Measurements from ENCODE around the gene REELD1.

REELD1 gene

DNA sequence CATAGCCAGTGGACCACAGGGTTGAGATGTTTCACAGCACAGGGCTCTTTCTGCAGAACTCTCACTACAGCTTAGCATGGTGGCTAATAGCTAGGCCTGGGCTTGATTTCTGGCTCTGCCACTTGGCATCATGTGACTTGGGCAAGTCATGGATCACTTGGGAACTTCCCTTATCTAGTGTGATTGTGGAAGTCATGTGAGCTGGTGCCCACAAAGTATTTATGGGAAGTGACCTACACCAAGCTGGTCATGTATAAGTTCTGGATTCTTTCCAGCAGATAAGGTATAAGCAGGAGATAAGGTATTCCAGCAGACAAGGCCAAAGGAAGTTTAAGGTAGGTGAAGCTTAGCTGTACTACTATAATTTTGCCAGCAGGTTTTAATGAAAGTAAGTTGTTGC, 61.0 kb downstream of the REELD1 start:
- Histone ChIP-seq H3K27me3 (ENCODE audit: insufficient read depth, insufficient read length) (no peaks in the 10 kb centered on the region), H3K9me3 (ENCODE audit: insufficient read depth, low read length) (no peaks in the 10 kb centered on the region), H3K36me3 (ENCODE audit: insufficient read depth, insufficient read length, low read length) (no peaks in the 10 kb centered on the region), H3K4me1 (ENCODE audit: insufficient read depth, insufficient read length) (no peaks in the 10 kb centered on the region), H3K4me3 (ENCODE audit: insufficient read length, low read depth) (no peak overlapping the region), H3K9ac (ENCODE audit: insufficient read length, low read depth) (no peak overlapping the region)
- DNase-seq (ENCODE audit: low read depth, low spot score): no peak
- no peak for TF ChIP-seq YY1 (IDR thresholded peaks at IDR 0.05; ENCODE audit: insufficient read depth, insufficient read length)
- no peak for TF ChIP-seq SUZ12 (IDR thresholded peaks at IDR 0.05; ENCODE audit: extremely low read depth, insufficient read depth, insufficient read length)
- no peak for TF ChIP-seq ZNF274 (IDR thresholded peaks at IDR 0.05; ENCODE audit: low read depth, low read length)

DNA sequence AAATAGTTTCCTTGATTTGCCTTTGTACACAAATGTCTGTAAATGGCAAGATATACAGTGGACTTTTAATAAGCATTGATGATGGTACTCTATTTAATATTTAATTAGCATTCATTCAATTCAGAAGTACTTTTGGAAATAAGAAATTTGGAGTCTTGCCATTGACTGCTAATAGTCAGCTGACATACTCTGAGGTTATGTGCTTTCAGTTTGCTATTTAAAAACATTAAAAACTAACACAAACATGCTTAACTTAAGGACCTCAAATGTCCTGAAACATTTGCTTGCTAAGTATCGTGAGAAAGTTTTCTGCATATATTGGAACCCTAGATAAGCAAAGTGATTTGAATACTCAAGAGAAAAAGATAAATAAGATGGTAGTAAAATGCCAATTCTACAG, 64.6 kb downstream of the REELD1 start:
- H3K9ac ChIP-seq (ENCODE audit: insufficient read length, low read depth): no peak overlapping the region
- no peak for DNase-seq (ENCODE audit: low read depth, low spot score)

More for the DNA sequence above, 64.6 kb downstream of the REELD1 start:
- TF ChIP-seq YY1 (IDR thresholded peaks at IDR 0.05; ENCODE audit: insufficient read depth, insufficient read length): no peak
- no peak for TF ChIP-seq SUZ12 (IDR thresholded peaks at IDR 0.05; ENCODE audit: extremely low read depth, insufficient read depth, insufficient read length)
- no peak for TF ChIP-seq ZNF274 (IDR thresholded peaks at IDR 0.05; ENCODE audit: low read depth, low read length)
- no peak overlapping the region for H3K4me3 ChIP-seq (ENCODE audit: insufficient read length, low read depth)
- H3K27me3 ChIP-seq (ENCODE audit: insufficient read depth, insufficient read length): no peaks in the 10 kb centered on the region
- H3K9me3 ChIP-seq (ENCODE audit: insufficient read depth, low read length): no peaks in the 10 kb centered on the region
- no peaks in the 10 kb centered on the region for H3K36me3 ChIP-seq (ENCODE audit: insufficient read depth, insufficient read length, low read length)
- no peaks in the 10 kb centered on the region for H3K4me1 ChIP-seq (ENCODE audit: insufficient read depth, insufficient read length)

Data from NT2/D1 (cell line).